HepG2 (cell line): ENCODE measurements around the gene METTL4.

ENCODE experiments used
- FOSL2 ChIP-seq: sonication (generic); formaldehyde crosslinking; IDR thresholded peaks from 2 replicates; pipeline ENCODE4 v1.4.0; 2020; ENCODE audit warnings: missing genetic modification reagents
- KDM2A ChIP-seq: sonication (generic); formaldehyde crosslinking; IDR thresholded peaks from 2 replicates; pipeline ENCODE4 v1.4.0; 2020; ENCODE audit warnings: low read depth, missing genetic modification reagents, borderline replicate concordance
- POLR2AphosphoS5 ChIP-seq: IDR thresholded peaks from 2 replicates; pipeline ENCODE4 v1.6.1; 2012; ENCODE audit warnings: low read depth, low read length
- RAD21 ChIP-seq: fragments of 450-650 bp; formaldehyde crosslinking; IDR thresholded peaks from 2 replicates; pipeline ENCODE4 v1.5.0; 2020; ENCODE audit warnings: mild to moderate bottlenecking
- ZBTB7B ChIP-seq: sonication (generic); formaldehyde crosslinking; IDR thresholded peaks from 2 replicates; pipeline ENCODE4 v1.4.0; 2020; ENCODE audit warnings: missing genetic modification reagents
- TF ChIP-seq, protein P1 (sequence below): sonication (generic); formaldehyde crosslinking; IDR thresholded peaks from 2 replicates; pipeline ENCODE4 v1.9.0; 2021; ENCODE audit warnings: missing genetic modification reagents, borderline replicate concordance
- TF ChIP-seq, protein P2 (sequence below): sonication (generic); formaldehyde crosslinking; IDR thresholded peaks from 2 replicates; pipeline ENCODE4 v1.4.0; 2020; ENCODE audit warnings: missing genetic modification reagents
- TF ChIP-seq, protein P3 (sequence below): sonication (generic); formaldehyde crosslinking; IDR thresholded peaks from 2 replicates; pipeline ENCODE4 v1.4.0; 2020; ENCODE audit warnings: missing genetic modification reagents, borderline replicate concordance
- TF ChIP-seq, protein P4 (sequence below): sonication (generic); formaldehyde crosslinking; IDR thresholded peaks from 2 replicates; pipeline ENCODE4 v1.5.1; 2020; ENCODE audit warnings: missing genetic modification reagents, mild to moderate bottlenecking, borderline replicate concordance
- TF ChIP-seq, protein P5 (sequence below): sonication (generic); formaldehyde crosslinking; IDR thresholded peaks from 2 replicates; pipeline ENCODE4 v1.4.0; 2020; ENCODE audit warnings: missing genetic modification reagents
- TF ChIP-seq, protein P6 (sequence below), 2 experiments: sonication (generic) in 1 of 2; formaldehyde crosslinking in 1 of 2; IDR thresholded peaks; 2 replicates each; pipeline versions ENCODE4 v1.5.1 to v1.6.1; 2011 to 2020; ENCODE audit warnings: borderline replicate concordance in 1 of 2, low read depth in 1 of 2, low read length in 1 of 2, mild to moderate bottlenecking in 1 of 2, missing genetic modification reagents in 1 of 2, moderate library complexity in 1 of 2

DNA sequence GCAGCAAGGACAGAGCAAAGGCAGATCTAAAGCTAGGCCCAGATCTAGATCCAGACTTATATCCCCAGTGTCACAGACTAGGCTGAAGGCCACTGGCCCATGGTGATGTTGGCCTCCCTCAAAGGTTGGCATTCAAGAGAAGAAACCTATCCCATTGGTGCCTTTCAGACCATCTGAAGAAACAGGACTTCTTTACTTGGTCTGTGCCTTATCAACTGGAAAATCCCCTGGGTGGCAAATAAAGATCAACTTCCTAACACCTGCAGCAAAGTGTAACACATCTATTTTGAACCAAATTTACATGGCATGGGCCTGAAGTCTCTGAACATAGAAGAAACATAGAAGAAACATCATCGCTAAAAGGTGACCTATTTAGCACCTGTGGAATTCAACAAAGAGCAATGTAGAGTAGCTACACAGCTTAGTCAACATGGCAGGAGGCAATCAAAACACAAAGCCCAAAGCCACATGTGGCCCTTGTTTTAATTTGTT lies 35.8 kb downstream of the METTL4 start:
- TF ChIP-seq, protein P1, sequence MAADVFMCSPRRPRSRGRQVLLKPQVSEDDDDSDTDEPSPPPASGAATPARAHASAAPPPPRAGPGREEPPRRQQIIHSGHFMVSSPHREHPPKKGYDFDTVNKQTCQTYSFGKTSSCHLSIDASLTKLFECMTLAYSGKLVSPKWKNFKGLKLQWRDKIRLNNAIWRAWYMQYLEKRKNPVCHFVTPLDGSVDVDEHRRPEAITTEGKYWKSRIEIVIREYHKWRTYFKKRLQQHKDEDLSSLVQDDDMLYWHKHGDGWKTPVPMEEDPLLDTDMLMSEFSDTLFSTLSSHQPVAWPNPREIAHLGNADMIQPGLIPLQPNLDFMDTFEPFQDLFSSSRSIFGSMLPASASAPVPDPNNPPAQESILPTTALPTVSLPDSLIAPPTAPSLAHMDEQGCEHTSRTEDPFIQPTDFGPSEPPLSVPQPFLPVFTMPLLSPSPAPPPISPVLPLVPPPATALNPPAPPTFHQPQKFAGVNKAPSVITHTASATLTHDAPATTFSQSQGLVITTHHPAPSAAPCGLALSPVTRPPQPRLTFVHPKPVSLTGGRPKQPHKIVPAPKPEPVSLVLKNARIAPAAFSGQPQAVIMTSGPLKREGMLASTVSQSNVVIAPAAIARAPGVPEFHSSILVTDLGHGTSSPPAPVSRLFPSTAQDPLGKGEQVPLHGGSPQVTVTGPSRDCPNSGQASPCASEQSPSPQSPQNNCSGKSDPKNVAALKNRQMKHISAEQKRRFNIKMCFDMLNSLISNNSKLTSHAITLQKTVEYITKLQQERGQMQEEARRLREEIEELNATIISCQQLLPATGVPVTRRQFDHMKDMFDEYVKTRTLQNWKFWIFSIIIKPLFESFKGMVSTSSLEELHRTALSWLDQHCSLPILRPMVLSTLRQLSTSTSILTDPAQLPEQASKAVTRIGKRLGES (CRISPR knock-in tag): no peak
- TF ChIP-seq, protein P2, sequence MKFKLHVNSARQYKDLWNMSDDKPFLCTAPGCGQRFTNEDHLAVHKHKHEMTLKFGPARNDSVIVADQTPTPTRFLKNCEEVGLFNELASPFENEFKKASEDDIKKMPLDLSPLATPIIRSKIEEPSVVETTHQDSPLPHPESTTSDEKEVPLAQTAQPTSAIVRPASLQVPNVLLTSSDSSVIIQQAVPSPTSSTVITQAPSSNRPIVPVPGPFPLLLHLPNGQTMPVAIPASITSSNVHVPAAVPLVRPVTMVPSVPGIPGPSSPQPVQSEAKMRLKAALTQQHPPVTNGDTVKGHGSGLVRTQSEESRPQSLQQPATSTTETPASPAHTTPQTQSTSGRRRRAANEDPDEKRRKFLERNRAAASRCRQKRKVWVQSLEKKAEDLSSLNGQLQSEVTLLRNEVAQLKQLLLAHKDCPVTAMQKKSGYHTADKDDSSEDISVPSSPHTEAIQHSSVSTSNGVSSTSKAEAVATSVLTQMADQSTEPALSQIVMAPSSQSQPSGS (CRISPR knock-in tag): no peak
- TF ChIP-seq, protein P3, sequence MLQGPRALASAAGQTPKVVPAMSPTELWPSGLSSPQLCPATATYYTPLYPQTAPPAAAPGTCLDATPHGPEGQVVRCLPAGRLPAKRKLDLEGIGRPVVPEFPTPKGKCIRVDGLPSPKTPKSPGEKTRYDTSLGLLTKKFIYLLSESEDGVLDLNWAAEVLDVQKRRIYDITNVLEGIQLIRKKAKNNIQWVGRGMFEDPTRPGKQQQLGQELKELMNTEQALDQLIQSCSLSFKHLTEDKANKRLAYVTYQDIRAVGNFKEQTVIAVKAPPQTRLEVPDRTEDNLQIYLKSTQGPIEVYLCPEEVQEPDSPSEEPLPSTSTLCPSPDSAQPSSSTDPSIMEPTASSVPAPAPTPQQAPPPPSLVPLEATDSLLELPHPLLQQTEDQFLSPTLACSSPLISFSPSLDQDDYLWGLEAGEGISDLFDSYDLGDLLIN (CRISPR knock-in tag): no peak
- TF ChIP-seq, protein P4, sequence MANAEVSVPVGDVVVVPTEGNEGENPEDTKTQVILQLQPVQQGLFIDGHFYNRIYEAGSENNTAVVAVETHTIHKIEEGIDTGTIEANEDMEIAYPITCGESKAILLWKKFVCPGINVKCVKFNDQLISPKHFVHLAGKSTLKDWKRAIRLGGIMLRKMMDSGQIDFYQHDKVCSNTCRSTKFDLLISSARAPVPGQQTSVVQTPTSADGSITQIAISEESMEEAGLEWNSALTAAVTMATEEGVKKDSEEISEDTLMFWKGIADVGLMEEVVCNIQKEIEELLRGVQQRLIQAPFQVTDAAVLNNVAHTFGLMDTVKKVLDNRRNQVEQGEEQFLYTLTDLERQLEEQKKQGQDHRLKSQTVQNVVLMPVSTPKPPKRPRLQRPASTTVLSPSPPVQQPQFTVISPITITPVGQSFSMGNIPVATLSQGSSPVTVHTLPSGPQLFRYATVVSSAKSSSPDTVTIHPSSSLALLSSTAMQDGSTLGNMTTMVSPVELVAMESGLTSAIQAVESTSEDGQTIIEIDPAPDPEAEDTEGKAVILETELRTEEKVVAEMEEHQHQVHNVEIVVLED: no peak
- TF ChIP-seq RAD21 (CRISPR knock-in tag): no peak
- TF ChIP-seq POLR2AphosphoS5: no peak
- no peak for TF ChIP-seq FOSL2
- TF ChIP-seq ZBTB7B (CRISPR knock-in tag): no peak
- no peak for TF ChIP-seq KDM2A
- TF ChIP-seq, protein P5, sequence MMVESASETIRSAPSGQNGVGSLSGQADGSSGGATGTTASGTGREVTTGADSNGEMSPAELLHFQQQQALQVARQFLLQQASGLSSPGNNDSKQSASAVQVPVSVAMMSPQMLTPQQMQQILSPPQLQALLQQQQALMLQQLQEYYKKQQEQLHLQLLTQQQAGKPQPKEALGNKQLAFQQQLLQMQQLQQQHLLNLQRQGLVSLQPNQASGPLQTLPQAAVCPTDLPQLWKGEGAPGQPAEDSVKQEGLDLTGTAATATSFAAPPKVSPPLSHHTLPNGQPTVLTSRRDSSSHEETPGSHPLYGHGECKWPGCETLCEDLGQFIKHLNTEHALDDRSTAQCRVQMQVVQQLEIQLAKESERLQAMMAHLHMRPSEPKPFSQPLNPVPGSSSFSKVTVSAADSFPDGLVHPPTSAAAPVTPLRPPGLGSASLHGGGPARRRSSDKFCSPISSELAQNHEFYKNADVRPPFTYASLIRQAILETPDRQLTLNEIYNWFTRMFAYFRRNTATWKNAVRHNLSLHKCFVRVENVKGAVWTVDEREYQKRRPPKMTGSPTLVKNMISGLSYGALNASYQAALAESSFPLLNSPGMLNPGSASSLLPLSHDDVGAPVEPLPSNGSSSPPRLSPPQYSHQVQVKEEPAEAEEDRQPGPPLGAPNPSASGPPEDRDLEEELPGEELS (CRISPR knock-in tag): no peak
- TF ChIP-seq, protein P6, sequence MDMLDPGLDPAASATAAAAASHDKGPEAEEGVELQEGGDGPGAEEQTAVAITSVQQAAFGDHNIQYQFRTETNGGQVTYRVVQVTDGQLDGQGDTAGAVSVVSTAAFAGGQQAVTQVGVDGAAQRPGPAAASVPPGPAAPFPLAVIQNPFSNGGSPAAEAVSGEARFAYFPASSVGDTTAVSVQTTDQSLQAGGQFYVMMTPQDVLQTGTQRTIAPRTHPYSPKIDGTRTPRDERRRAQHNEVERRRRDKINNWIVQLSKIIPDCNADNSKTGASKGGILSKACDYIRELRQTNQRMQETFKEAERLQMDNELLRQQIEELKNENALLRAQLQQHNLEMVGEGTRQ (IDR thresholded peaks at IDR 0.05; ENCODE audit: low read depth, low read length): no peak
- TF ChIP-seq, protein P6 (CRISPR knock-in tag; IDR thresholded peaks at IDR 0.05; ENCODE audit: borderline replicate concordance): no peak
